Measurements from ENCODE around the gene DDX55. TPM values are rescaled to one million over a fixed set of nuclear protein-coding genes. Genes with fewer than 3 reads are reported as not detected.

Gene DDX55
- total and polyA plus RNA-seq, 5 donors, result 6.6 to 8.3 (median 8.1) TPM

- WGBS, result 94% methylated on average over 2 of the region's 2 CpGs
- DNase-seq, result no peak
- H3K27ac ChIP-seq (ENCODE audit: low read length), result peak overlapping the region; percentile 45
Observed at GRCh38 chr12:123614110-123614509, 12.2 kb downstream of the DDX55 start.

GRCh38 chr12:123614531-123614930 is 12.6 kb downstream of the DDX55 start:
- ATAC-seq (peak; percentile 60), DNase-seq (peak; percentile 17 to 57 (median 52))

More at GRCh38 chr12:123614110-123614509, 12.2 kb downstream of the DDX55 start:
- intact Hi-C loops (cut with DNase I), result no loop called here
- Histone ChIP-seq H3K9me3 (ENCODE audit: control insufficient read depth, low read length) (no peaks in the 10 kb centered on the region), H3K4me1 (ENCODE audit: control insufficient read depth, insufficient read depth, low read length) (peaks cover 2% of the 10 kb centered on the region), H3K4me3 (ENCODE audit: low read length) (no peak overlapping the region), H3K27me3 (ENCODE audit: control insufficient read depth, insufficient read depth) (no peaks in the 10 kb centered on the region)
- no peak for ATAC-seq

DNA sequence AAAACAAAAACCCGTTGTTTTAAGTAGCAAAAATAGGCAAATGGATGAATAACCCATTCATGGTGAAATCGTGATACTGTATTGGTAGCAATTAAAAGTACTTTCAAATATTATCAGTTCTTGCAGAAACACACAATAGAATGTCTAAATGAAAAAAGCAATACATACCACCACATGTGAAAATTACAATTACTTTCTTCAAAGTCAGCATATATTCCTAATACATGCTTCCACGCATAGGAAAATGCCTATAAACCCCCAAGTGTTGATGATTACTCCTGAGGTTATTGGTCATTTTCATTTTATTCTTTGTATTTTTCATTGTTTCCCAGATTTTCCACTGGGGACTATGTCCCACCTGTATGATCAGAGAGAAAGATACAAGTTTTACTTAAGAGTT is 15.2 kb downstream of the DDX55 start:
- DNase-seq (no peak), ATAC-seq (no peak)
- no peaks in the 10 kb centered on the region for H3K9me3 ChIP-seq (ENCODE audit: control insufficient read depth, low read length)
- H3K4me3 ChIP-seq (ENCODE audit: low read length), result no peak overlapping the region
- no peak overlapping the region for H3K27ac ChIP-seq (ENCODE audit: low read length)
- WGBS, result 88% methylated on average over 3 of the region's 3 CpGs
- H3K4me1 ChIP-seq (ENCODE audit: control insufficient read depth, insufficient read depth, low read length), result peaks cover 2% of the 10 kb centered on the region
- no peaks in the 10 kb centered on the region for H3K27me3 ChIP-seq (ENCODE audit: control insufficient read depth, insufficient read depth)
- intact Hi-C loops (cut with DNase I), result no loop called here

More at GRCh38 chr12:123614531-123614930, 12.6 kb downstream of the DDX55 start:
- 53% methylated on average over 4 of the region's 4 CpGs for WGBS
- Histone ChIP-seq H3K4me1 (ENCODE audit: control insufficient read depth, insufficient read depth, low read length) (peaks cover 2% of the 10 kb centered on the region), H3K27me3 (ENCODE audit: control insufficient read depth, insufficient read depth) (no peaks in the 10 kb centered on the region), H3K27ac (ENCODE audit: low read length) (peak overlapping the region; percentile 45), H3K4me3 (ENCODE audit: low read length) (no peak overlapping the region), H3K9me3 (ENCODE audit: control insufficient read depth, low read length) (no peaks in the 10 kb centered on the region)
- intact Hi-C loops (cut with DNase I), result no loop called here

DNA sequence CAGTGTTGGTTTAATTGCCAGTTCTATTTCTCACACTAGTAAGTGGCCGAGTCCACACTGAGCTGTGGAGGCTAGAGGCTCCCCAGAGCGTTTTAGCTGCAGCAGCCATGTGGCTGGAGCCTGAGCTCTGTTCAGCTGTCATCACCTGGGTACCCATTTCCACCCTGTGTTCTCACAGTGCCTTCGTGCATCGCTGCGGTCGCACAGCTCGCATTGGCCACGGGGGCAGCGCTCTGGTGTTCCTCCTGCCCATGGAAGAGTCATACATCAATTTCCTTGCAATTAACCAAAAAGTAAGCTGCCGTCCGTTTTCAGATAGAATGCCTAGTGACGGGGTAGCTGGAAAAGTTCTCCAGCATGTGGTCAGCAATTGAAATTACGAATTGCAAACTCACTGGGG is 15.7 kb downstream of the DDX55 start:
- intact Hi-C loops (cut with DNase I), result no loop called here
- H3K4me1 ChIP-seq (ENCODE audit: control insufficient read depth, insufficient read depth, low read length), result peaks cover 2% of the 10 kb centered on the region
- H3K9me3 ChIP-seq (ENCODE audit: control insufficient read depth, low read length), result no peaks in the 10 kb centered on the region
- DNase-seq (no peak), ATAC-seq (no peak)
- 86% methylated on average over 13 of the region's 13 CpGs for WGBS
- H3K4me3 ChIP-seq (ENCODE audit: low read length), result no peak overlapping the region
- H3K27ac ChIP-seq (ENCODE audit: low read length), result no peak overlapping the region
- no peaks in the 10 kb centered on the region for H3K27me3 ChIP-seq (ENCODE audit: control insufficient read depth, insufficient read depth)

DNA sequence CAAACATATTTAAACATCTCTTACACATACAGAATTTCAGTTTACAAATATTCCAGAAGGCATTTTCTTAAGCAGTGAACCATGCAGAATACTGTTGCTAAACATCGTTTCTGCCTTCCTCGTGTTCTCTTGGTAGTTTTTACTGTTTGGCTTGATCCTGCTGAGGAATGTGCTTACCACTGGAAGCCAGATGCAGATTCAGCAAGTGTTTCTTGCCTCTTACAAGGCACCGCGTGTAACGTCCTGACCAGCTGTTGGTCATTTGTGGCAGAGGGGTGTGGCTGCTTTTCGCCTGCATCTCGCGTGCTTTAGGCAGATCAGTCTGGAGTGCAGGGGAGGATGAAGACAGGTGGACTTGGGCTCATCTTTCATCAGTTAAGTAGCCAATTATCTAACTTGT is 19.2 kb downstream of the DDX55 start:
- intact Hi-C loops (cut with DNase I), result no loop called here

DNA sequence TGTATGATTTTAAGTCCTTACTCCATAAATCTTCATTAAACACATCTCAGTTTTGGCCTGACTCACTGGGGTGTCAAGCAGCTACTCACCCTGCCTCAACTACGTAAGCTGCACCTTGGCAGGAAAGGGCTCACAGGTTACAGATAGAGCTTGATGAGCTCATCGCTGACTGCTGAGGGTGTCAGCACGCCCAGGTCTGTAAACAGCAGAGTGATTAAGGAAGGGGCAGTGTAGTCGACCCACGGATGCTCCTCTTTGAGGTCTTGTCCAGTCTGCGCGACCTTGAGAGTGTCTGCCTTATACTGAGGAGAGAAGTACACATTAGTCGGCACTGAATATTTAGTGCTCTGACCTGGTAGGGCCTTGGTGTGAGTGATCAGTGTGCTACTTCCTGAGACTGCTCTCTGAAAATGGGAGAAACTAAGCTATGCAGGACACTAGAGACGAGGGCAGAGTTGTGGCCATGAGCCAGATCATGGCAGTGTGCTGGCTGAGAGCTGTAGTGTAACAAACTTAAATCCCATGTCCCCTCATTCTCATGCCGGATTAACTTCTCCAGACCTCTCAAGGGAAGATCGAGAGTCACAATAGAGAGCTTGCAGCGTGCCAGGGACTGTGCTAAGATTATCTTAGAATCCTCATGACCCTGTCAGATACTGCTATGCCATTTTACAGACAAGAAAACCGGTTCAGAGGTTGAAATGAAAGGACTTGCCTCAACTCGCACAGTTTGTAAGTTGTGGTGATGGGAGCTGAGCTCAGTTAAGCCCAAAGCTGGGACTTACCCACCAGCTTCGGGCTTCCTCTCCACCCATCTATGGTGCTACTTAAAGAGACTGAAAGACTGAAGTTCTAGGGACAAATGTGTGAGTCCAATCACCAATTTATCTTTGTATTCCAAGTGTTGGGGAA is 20.0 kb downstream of the DDX55 start:
- intact Hi-C loops (cut with DNase I), result no loop called here
- DNase-seq, result no peak
- Histone ChIP-seq H3K27ac (ENCODE audit: low read length) (no peak overlapping the region), H3K27me3 (ENCODE audit: control insufficient read depth, insufficient read depth) (no peaks in the 10 kb centered on the region), H3K4me1 (ENCODE audit: control insufficient read depth, insufficient read depth, low read length) (no peaks in the 10 kb centered on the region), H3K9me3 (ENCODE audit: control insufficient read depth, low read length) (no peaks in the 10 kb centered on the region), H3K4me3 (ENCODE audit: low read length) (no peak overlapping the region)
- ATAC-seq, result peak in 1 of 2 donors; percentile 33
- 78% methylated on average over 15 of the region's 15 CpGs for WGBS

More for the DNA sequence above, 19.2 kb downstream of the DDX55 start:
- Histone ChIP-seq H3K4me1 (ENCODE audit: control insufficient read depth, insufficient read depth, low read length) (no peaks in the 10 kb centered on the region), H3K4me3 (ENCODE audit: low read length) (no peak overlapping the region), H3K27ac (ENCODE audit: low read length) (no peak overlapping the region), H3K27me3 (ENCODE audit: control insufficient read depth, insufficient read depth) (no peaks in the 10 kb centered on the region), H3K9me3 (ENCODE audit: control insufficient read depth, low read length) (no peaks in the 10 kb centered on the region)
- no peak for ATAC-seq
- 75% methylated on average over 8 of the region's 8 CpGs for WGBS
- no peak for DNase-seq

- H3K4me3 ChIP-seq (ENCODE audit: low read length), result peak within 1 kb of the TSS; percentile 61
- H3K27me3 ChIP-seq (ENCODE audit: control insufficient read depth, insufficient read depth), result no peaks in the 10 kb centered on the region
- DNase-seq (peak; percentile 96 to 98 (median 98)), ATAC-seq (peak; percentile 99)
- no peaks in the 10 kb centered on the region for H3K4me1 ChIP-seq (ENCODE audit: control insufficient read depth, insufficient read depth, low read length)
- intact Hi-C loops (cut with DNase I), result no loop called here
- no peaks in the 10 kb centered on the region for H3K9me3 ChIP-seq (ENCODE audit: control insufficient read depth, low read length)
- peak within 1 kb of the TSS; percentile 82 for H3K27ac ChIP-seq (ENCODE audit: low read length)
- WGBS, result under 1% methylated on average over 52 of the region's 52 CpGs
Observed at GRCh38 chr12:123633379-123634141, 31.7 kb downstream of the DDX55 start, which contains the start of the genes EIF2B1 and GTF2H3. EIF2B1 (minus strand) TSS chr12:123633686; CDS start chr12:123633557, 129 bp downstream. GTF2H3 (plus strand) TSS chr12:123633829; CDS start chr12:123633860, 31 bp downstream.

GRCh38 chr12:123634142-123634561 is 32.3 kb downstream of the DDX55 start:
- no peak for DNase-seq
- H3K27me3 ChIP-seq (ENCODE audit: control insufficient read depth, insufficient read depth), result no peaks in the 10 kb centered on the region
- no peaks in the 10 kb centered on the region for H3K9me3 ChIP-seq (ENCODE audit: control insufficient read depth, low read length)
- H3K4me3 ChIP-seq (ENCODE audit: low read length), result peak overlapping the region; percentile 61
- no peak for ATAC-seq
- 18% methylated on average over 19 of the region's 19 CpGs for whole genome bisulfite sequencing
- no peaks in the 10 kb centered on the region for H3K4me1 ChIP-seq (ENCODE audit: control insufficient read depth, insufficient read depth, low read length)
- H3K27ac ChIP-seq (ENCODE audit: low read length), result peak overlapping the region; percentile 82
- intact Hi-C loops (cut with DNase I), result no loop called here

- DNase-seq (no peak), ATAC-seq (no peak)
- Histone ChIP-seq H3K4me1 (ENCODE audit: control insufficient read depth, insufficient read depth, low read length) (no peaks in the 10 kb centered on the region), H3K9me3 (ENCODE audit: control insufficient read depth, low read length) (no peaks in the 10 kb centered on the region), H3K4me3 (ENCODE audit: low read length) (no peak overlapping the region), H3K27ac (ENCODE audit: low read length) (no peak overlapping the region), H3K27me3 (ENCODE audit: control insufficient read depth, insufficient read depth) (no peaks in the 10 kb centered on the region)
- intact Hi-C loops (cut with DNase I), result no loop called here
- WGBS, result 91% methylated on average over 7 of the region's 7 CpGs
Observed at GRCh38 chr12:123643911-123644310, 42.0 kb downstream of the DDX55 start.

GRCh38 chr12:123645380-123645779 is 43.5 kb downstream of the DDX55 start:
- Histone ChIP-seq H3K27me3 (ENCODE audit: control insufficient read depth, insufficient read depth) (no peaks in the 10 kb centered on the region), H3K27ac (ENCODE audit: low read length) (no peak overlapping the region), H3K9me3 (ENCODE audit: control insufficient read depth, low read length) (no peaks in the 10 kb centered on the region), H3K4me3 (ENCODE audit: low read length) (no peak overlapping the region), H3K4me1 (ENCODE audit: control insufficient read depth, insufficient read depth, low read length) (no peaks in the 10 kb centered on the region)
- 96% methylated on average over 3 of the region's 3 CpGs for WGBS
- DNase-seq, result no peak
- ATAC-seq, result no peak
- intact Hi-C loops (cut with DNase I), result no loop called here

- Histone ChIP-seq H3K27me3 (ENCODE audit: control insufficient read depth, insufficient read depth) (no peaks in the 10 kb centered on the region), H3K9me3 (ENCODE audit: control insufficient read depth, low read length) (no peaks in the 10 kb centered on the region), H3K4me3 (ENCODE audit: low read length) (no peak overlapping the region), H3K4me1 (ENCODE audit: control insufficient read depth, insufficient read depth, low read length) (no peaks in the 10 kb centered on the region), H3K27ac (ENCODE audit: low read length) (no peak overlapping the region)
- ATAC-seq (no peak), DNase-seq (no peak)
- intact Hi-C loops (cut with DNase I), result no loop called here
- 82% methylated on average over 5 of the region's 5 CpGs for WGBS
Observed at GRCh38 chr12:123645878-123646277, 44.0 kb downstream of the DDX55 start.
